Left ventricle myocardium inferior (tissue), 1 donor: ENCODE data around the gene RNF169. TPM values are rescaled to one million over a fixed set of nuclear protein-coding genes. Genes with fewer than 3 reads are reported as not detected.

ENCODE experiments used
- DNase-seq: peaks from one replicate; pipeline ENCODE4 v3.0.0-alpha.2; 2020
- H3K27ac ChIP-seq: fragments of 200-600 bp; replicated peaks from 2 replicates; pipeline ENCODE4 v1.8.0; 2021
- H3K27me3 ChIP-seq: fragments of 200-600 bp; 2 replicates; pipeline ENCODE4 v1.8.0; 2021; ENCODE audit warnings: low read depth
- H3K36me3 ChIP-seq: fragments of 200-600 bp; 2 replicates; pipeline ENCODE4 v1.8.0; 2021
- H3K4me1 ChIP-seq: fragments of 200-600 bp; 2 replicates; pipeline ENCODE4 v1.8.0; 2021
- H3K4me3 ChIP-seq: fragments of 200-600 bp; 2 replicates; pipeline ENCODE4 v1.8.0; 2021; ENCODE audit warnings: mild to moderate bottlenecking, moderate library complexity
- H3K9me3 ChIP-seq: fragments of 200-600 bp; replicated peaks from 2 replicates; pipeline ENCODE4 v1.8.0; 2021
- CTCF ChIP-seq: fragments of 200-600 bp; IDR thresholded peaks from 2 replicates; pipeline ENCODE4 v1.8.0; 2021; ENCODE audit warnings: antibody characterized with exemption, mild to moderate bottlenecking, borderline replicate concordance
- intact Hi-C: fragments of 100-400 bp; cut with micrococcal nuclease; formaldehyde crosslinking; loops from one replicate; pipeline ENCODE4 v1.11.0; 2022
- total RNA-seq: library from RNA; stranded (reverse); fragmentation: NEBNext Ultra II Directional; extraction: Animal tissue kit (Norgen Biotek cat#: 25700); gene quantifications from one replicate; pipeline ENCODE4 v1.2.1, GENCODE V29; 2021
- donor health status: DM: no; HTN: yes; CAD: no; lungs with severe emphysema.

The RNF169 gene
- total RNA-seq, 1 donor from 2014 or later, result 9.6 TPM

GRCh38 chr11:74778581-74778980 lies 29.9 kb downstream of the RNF169 start:
- no peak for DNase-seq
- peaks cover 42% of the 10 kb centered on the region for H3K4me1 ChIP-seq
- no peak overlapping the region for H3K4me3 ChIP-seq
- H3K27me3 ChIP-seq, result no peaks in the 10 kb centered on the region
- TF ChIP-seq CTCF, result no peak
- no peaks in the 10 kb centered on the region for H3K9me3 ChIP-seq
- H3K36me3 ChIP-seq, result no peaks in the 10 kb centered on the region
- intact Hi-C loops, result no loop called here
- no peak overlapping the region for H3K27ac ChIP-seq

GRCh38 chr11:74780248-74781005 lies 31.8 kb downstream of the RNF169 start:
- Histone ChIP-seq H3K4me3 (no peak overlapping the region), H3K36me3 (no peaks in the 10 kb centered on the region), H3K4me1 (peaks cover 48% of the 10 kb centered on the region), H3K27ac (no peak overlapping the region), H3K9me3 (no peaks in the 10 kb centered on the region), H3K27me3 (no peaks in the 10 kb centered on the region)
- intact Hi-C loops, result no loop called here
- no peak for DNase-seq
- no peak for TF ChIP-seq CTCF

- no peak overlapping the region for H3K4me3 ChIP-seq
- no peaks in the 10 kb centered on the region for H3K9me3 ChIP-seq
- TF ChIP-seq CTCF, result no peak
- no peaks in the 10 kb centered on the region for H3K27me3 ChIP-seq
- peak overlapping the region; percentile 45 for H3K27ac ChIP-seq
- peaks cover 37% of the 10 kb centered on the region for H3K4me1 ChIP-seq
- no peak for DNase-seq
- intact Hi-C loops, result no loop called here
- no peaks in the 10 kb centered on the region for H3K36me3 ChIP-seq
Observed at GRCh38 chr11:74783241-74783871, 34.7 kb downstream of the RNF169 start.

- Histone ChIP-seq H3K4me1 (peaks cover 37% of the 10 kb centered on the region), H3K9me3 (no peaks in the 10 kb centered on the region), H3K36me3 (no peaks in the 10 kb centered on the region), H3K27ac (peak overlapping the region; percentile 45), H3K4me3 (no peak overlapping the region), H3K27me3 (no peaks in the 10 kb centered on the region)
- DNase-seq, result no peak
- intact Hi-C loops, result no loop called here
- no peak for TF ChIP-seq CTCF
Observed at GRCh38 chr11:74784234-74784633, 35.6 kb downstream of the RNF169 start.

- no peak for TF ChIP-seq CTCF
- Histone ChIP-seq H3K36me3 (peaks cover 5% of the 10 kb centered on the region), H3K27ac (no peak overlapping the region), H3K4me3 (no peak overlapping the region), H3K27me3 (no peaks in the 10 kb centered on the region), H3K4me1 (peaks cover 37% of the 10 kb centered on the region), H3K9me3 (no peaks in the 10 kb centered on the region)
- DNase-seq, result no peak
- intact Hi-C loops, result no loop called here
Observed at GRCh38 chr11:74784726-74785125, 36.1 kb downstream of the RNF169 start.
